Measurements from ENCODE around the gene SCN3A. TPM values are rescaled to one million over a fixed set of nuclear protein-coding genes. Genes with fewer than 3 reads are reported as not detected.

SCN3A gene
- total RNA-seq = 1 to 10 TPM; 1.0 to 2.6 TPM

DNA sequence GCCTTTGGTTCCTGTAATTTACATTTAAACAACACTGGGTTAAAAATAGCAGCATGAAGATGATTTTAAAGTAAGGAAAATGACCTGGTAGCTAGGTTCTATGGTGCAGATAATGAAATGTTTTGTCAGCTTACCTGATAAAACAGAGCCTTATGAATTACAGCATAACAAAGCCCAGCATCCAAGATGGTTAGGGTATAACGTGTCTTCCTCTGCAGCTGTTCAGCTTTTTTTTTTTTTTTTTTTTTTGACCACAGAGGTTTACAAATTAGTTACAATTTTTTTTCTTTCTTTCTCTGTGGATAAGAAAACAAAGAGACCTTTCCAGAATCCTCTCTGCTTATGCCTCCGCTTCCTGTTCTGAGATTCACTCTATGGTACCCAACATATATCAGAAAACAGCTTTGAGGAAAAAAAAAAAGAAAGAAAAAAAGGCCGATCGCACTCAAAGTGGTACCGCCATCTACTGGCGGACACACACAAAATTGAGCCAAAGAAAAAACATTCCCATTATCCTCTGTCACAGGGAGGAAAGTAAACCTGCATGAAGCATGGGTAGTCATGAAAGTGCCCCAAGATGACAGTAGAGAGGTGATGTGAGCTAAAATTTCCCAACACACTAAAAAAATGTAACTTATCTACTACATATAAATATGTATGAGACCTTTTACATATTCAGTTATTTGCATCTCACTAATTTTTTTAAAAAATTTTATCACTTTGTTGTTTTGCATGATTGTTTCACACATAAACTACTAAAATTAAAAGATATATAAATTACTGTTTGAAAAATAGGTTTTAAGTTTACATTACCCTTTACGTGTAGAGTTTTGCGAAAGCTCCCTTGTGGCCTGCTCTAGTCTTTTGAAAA is at the start of gene SCN3A:
Gene SCN3A (minus strand): TSS at position 362 of the 871 bp plus-strand sequence. CDS start 27,656 bp downstream, outside the sequence.
- peak; percentile 50 to 81 for TF ChIP-seq CTCF (IDR thresholded peaks at IDR 0.05)
- Histone ChIP-seq H3K4me1 (no peaks in the 10 kb centered on the region), H3K36me3 (no peaks in the 10 kb centered on the region), H3K27ac (no peak within 1 kb of the TSS), H3K4me3 (peak within 1 kb of the TSS in 1 of 2 donors; percentile 11), H3K27me3 (no peaks in the 10 kb centered on the region), H3K9me3 (no peaks in the 10 kb centered on the region)
- no peak for DNase-seq (ENCODE audit: low spot score)

GRCh38 chr2:165253178-165253577 is 49.3 kb upstream of the SCN3A start:
- no peak for TF ChIP-seq CTCF (IDR thresholded peaks at IDR 0.05)
- H3K9me3 ChIP-seq = no peaks in the 10 kb centered on the region
- no peaks in the 10 kb centered on the region for H3K36me3 ChIP-seq
- no peak overlapping the region for H3K27ac ChIP-seq
- no peaks in the 10 kb centered on the region for H3K27me3 ChIP-seq
- DNase-seq (ENCODE audit: low spot score) = no peak
- H3K4me1 ChIP-seq = no peaks in the 10 kb centered on the region
- no peak overlapping the region for H3K4me3 ChIP-seq

- Histone ChIP-seq H3K27ac (no peak overlapping the region), H3K4me3 (no peak overlapping the region), H3K9me3 (no peaks in the 10 kb centered on the region), H3K36me3 (no peaks in the 10 kb centered on the region), H3K27me3 (no peaks in the 10 kb centered on the region), H3K4me1 (no peaks in the 10 kb centered on the region)
- no peak for TF ChIP-seq CTCF (IDR thresholded peaks at IDR 0.05)
- no peak for DNase-seq (ENCODE audit: low spot score)
Measured at GRCh38 chr2:165251366-165251765, 47.5 kb upstream of the SCN3A start.

GRCh38 chr2:165248238-165248637 is 44.4 kb upstream of the SCN3A start:
- H3K27me3 ChIP-seq = no peaks in the 10 kb centered on the region

GRCh38 chr2:165245081-165245793 is 41.4 kb upstream of the SCN3A start:
- Histone ChIP-seq H3K9me3 (no peaks in the 10 kb centered on the region), H3K4me1 (no peaks in the 10 kb centered on the region), H3K27ac (no peak overlapping the region), H3K27me3 (no peaks in the 10 kb centered on the region), H3K36me3 (no peaks in the 10 kb centered on the region), H3K4me3 (no peak overlapping the region)
- TF ChIP-seq CTCF (IDR thresholded peaks at IDR 0.05) = no peak
- no peak for DNase-seq (ENCODE audit: low spot score)

More at GRCh38 chr2:165248238-165248637, 44.4 kb upstream of the SCN3A start:
- Histone ChIP-seq H3K4me1 (no peaks in the 10 kb centered on the region), H3K27ac (no peak overlapping the region), H3K9me3 (no peaks in the 10 kb centered on the region), H3K4me3 (no peak overlapping the region), H3K36me3 (no peaks in the 10 kb centered on the region)
- TF ChIP-seq CTCF (IDR thresholded peaks at IDR 0.05) = no peak
- DNase-seq (ENCODE audit: low spot score) = no peak

Data from right atrium auricular region (tissue), 2 donors.